ENCODE data around the gene ADORA2A.

DNA sequence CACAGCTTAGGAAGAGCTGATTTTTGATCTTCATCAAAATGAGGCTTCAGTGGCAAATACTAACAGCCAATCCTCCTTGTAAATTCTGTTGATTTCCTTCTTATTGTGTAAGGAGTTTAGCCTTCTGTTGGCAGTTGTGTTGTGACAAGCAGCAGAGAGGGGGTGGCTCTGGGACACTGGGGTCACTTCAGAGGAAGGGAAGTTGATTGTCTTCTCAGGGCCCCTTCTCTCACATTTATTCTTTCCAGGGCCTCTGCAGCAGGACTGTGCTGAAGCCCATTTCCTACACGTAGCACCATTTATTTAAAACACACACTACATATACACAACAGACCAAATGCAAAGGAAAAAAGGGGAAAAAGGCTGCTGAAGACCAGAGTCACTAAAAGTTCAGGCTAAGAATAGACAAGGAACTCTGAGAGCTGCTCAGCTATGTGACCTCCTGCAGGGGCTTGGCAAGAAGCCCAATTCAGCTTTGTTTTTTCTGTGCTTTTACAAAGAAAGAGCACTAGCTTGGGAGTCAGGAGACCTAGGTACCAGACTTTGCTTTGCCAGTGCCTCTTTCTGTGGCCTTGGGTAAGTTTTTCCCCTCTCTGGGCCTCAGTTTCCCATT is 39.4 kb downstream of the ADORA2A start:
- no peak for TF ChIP-seq RAD21 (IDR thresholded peaks at IDR 0.05; ENCODE audit: low read depth)
- TF ChIP-seq POLR2A (IDR thresholded peaks at IDR 0.05; ENCODE audit: borderline replicate concordance, extremely low read depth, insufficient read depth, insufficient read length) = no peak
- no peak for TF ChIP-seq CTCF (IDR thresholded peaks at IDR 0.05 in 2 of 3, conservative IDR thresholded peaks at IDR 0.05 in 1 of 3; ENCODE audit: borderline replicate concordance in 1 of 3, insufficient read depth in 1 of 3, low read depth in 2 of 3, low read length in 2 of 3)
- TF ChIP-seq SP1 (IDR thresholded peaks at IDR 0.05; ENCODE audit: low read depth) = no peak
- TF ChIP-seq SIN3A (IDR thresholded peaks at IDR 0.05; ENCODE audit: low read depth) = no peak
- no peak for TF ChIP-seq POLR2AphosphoS5 (IDR thresholded peaks at IDR 0.05; ENCODE audit: low read depth, low read length)
- no peak for TF ChIP-seq CEBPB (IDR thresholded peaks at IDR 0.05; ENCODE audit: low read depth)
- no peak for TF ChIP-seq ATF3 (IDR thresholded peaks at IDR 0.05)
- no peak for TF ChIP-seq YY1 (IDR thresholded peaks at IDR 0.05; ENCODE audit: extremely low read depth, insufficient replicate concordance, low read depth, low read length)
- no peak for TF ChIP-seq EZH2 (IDR thresholded peaks at IDR 0.05)
- no peak for TF ChIP-seq TCF7L2 (IDR thresholded peaks at IDR 0.05; ENCODE audit: borderline replicate concordance, extremely low read depth, insufficient read depth, insufficient read length)
- TF ChIP-seq CBX3 (IDR thresholded peaks at IDR 0.05; ENCODE audit: low read depth) = no peak
- TF ChIP-seq EZH2phosphoT487 (IDR thresholded peaks at IDR 0.05; ENCODE audit: borderline replicate concordance) = no peak
